GM08714 (cell line): ENCODE results near the gene GNE.

ENCODE experiments used
- H3K4me3 ChIP-seq: fragments of 200-500 bp; sonication (Bioruptor generic); 2 replicates; pipeline ENCODE4 v1.5.1; 2014; ENCODE audit warnings: mild to moderate bottlenecking, low read length, inconsistent platforms
- ZNF274 ChIP-seq: IDR thresholded peaks from 2 replicates; pipeline ENCODE4 v1.6.1; 2012; ENCODE audit warnings: mild to moderate bottlenecking, low read depth, low read length

The GNE gene

DNA sequence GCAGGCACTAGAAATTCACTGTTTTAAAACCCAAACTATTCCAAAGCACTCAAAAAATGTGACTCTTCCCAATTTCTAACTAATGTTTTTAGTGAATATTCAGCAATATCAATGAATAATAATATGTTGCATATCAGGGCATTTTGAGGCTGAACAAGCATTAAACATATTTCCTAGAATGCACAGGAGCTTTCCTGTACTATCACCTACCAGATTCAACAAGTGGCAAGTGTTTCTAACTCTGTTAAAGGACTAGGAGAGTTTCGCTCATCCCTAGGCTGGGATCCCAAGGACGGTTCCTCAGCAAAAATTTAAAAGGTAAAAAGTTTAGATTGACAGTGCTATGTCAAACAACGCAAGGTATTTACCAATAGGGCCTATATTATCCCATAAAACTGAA is 21.0 kb downstream of the GNE start:
- no peak for TF ChIP-seq ZNF274
- H3K4me3 ChIP-seq: no peak overlapping the region

DNA sequence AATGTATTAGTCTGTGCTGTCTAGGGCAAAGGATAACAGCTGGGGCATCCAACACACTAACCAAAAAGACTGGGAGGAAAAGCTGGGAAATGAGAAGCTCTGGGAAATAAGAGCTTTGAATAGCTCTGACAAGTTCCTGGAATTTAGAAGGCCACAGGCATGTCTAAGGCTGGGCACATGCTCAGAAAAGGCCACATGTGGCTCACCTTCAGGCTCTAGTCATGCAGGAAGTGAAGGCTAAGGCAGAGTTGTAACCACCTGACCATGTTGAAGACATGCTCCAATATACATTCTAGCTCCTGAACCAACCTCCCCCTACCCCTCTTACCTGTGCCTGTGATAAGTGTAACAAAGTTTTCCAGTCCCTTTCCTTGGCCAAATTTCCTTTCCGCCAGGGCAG is 35.8 kb downstream of the GNE start:
- no peak for TF ChIP-seq ZNF274
- H3K4me3 ChIP-seq: no peak overlapping the region

DNA sequence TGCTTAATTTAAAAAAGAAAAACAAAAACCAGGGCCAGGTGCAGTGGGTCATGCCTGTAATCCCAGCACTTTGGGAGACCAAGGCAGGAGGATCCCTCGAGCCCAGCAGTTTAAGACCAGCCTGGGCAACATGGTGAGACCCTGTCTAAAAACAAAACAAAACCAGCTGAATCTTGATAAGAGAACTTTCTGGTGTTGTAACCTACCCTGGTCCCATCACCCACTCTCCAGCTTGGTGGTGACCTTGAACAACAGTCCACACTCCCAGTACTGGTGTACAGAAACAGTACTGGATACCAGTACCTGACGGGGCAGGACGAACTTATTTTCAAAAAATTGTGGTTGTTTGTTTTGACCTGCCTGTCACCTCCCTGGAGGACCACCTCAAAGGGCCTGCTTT is 36.6 kb downstream of the GNE start:
- no peak overlapping the region for H3K4me3 ChIP-seq
- no peak for TF ChIP-seq ZNF274

GRCh38 chr9:36218411-36218901 is 39.8 kb downstream of the GNE start:
- no peak for TF ChIP-seq ZNF274
- H3K4me3 ChIP-seq: no peak overlapping the region

- no peak for TF ChIP-seq ZNF274
- no peak overlapping the region for H3K4me3 ChIP-seq
Measured at GRCh38 chr9:36218011-36218410, 40.2 kb downstream of the GNE start.

DNA sequence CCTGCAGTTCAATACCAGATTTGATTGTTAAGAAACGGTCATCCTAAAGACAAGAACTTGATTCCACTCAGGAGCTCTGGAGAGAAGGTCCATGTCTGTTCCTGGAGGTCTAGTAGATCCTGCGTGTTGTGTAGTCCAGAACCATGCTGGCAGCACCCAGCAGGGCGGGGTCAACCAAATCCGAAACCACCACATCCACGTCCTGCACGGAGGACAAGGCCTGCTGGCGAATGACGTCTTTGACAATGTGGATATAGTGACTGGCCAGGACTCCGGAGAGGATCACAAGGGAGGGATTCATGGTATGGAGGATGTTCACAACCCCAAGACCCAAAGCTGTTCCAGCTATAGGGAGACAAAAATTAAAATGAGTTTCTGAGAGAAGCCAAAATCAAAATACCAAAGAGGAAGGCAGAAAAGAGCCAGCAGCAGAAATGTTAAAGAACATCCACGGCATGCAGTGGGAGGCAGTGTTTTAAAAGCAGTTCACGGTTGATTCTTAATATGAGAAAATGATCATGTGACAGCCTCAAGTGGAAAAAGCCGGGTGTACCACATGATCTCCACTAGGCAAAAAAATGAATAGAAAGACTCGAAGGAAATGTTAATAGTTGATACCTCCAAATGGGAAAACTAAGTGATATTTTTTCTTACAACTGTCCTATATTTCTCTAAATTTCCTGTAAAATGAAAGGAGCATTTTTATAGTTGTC is 40.8 kb downstream of the GNE start:
- TF ChIP-seq ZNF274: no peak
- no peak overlapping the region for H3K4me3 ChIP-seq

- no peak overlapping the region for H3K4me3 ChIP-seq
Measured at GRCh38 chr9:36214571-36214970, 43.7 kb downstream of the GNE start.

DNA sequence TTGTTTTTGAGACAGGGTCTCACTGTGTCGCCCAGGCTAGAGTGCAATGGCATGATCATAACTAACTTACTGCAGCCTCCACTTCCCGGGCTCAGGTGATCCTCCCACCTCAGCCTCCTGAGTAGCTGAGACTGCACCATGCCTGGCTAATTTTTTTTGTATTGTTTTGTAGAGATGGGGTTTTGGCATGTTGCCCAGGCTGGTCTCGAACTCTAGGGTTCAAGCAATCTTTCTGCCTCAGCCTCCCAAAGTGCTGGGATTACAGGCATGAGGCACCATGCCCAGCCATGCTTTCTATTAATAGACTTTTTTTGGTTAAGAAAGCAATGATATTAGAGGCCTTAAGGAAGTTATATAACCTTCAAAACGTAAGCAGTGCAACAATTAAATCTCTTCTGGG is 44.3 kb downstream of the GNE start:
- no peak overlapping the region for H3K4me3 ChIP-seq
- TF ChIP-seq ZNF274: no peak

More at GRCh38 chr9:36214571-36214970, 43.7 kb downstream of the GNE start:
- no peak for TF ChIP-seq ZNF274

- TF ChIP-seq ZNF274: no peak
- H3K4me3 ChIP-seq: no peak overlapping the region
Measured at GRCh38 chr9:36213387-36213786, 44.9 kb downstream of the GNE start.

GRCh38 chr9:36211510-36211909 is 46.7 kb downstream of the GNE start:
- H3K4me3 ChIP-seq: no peak overlapping the region
- no peak for TF ChIP-seq ZNF274

GRCh38 chr9:36210722-36211121 is 47.5 kb downstream of the GNE start:
- TF ChIP-seq ZNF274: no peak
- H3K4me3 ChIP-seq: no peak overlapping the region

DNA sequence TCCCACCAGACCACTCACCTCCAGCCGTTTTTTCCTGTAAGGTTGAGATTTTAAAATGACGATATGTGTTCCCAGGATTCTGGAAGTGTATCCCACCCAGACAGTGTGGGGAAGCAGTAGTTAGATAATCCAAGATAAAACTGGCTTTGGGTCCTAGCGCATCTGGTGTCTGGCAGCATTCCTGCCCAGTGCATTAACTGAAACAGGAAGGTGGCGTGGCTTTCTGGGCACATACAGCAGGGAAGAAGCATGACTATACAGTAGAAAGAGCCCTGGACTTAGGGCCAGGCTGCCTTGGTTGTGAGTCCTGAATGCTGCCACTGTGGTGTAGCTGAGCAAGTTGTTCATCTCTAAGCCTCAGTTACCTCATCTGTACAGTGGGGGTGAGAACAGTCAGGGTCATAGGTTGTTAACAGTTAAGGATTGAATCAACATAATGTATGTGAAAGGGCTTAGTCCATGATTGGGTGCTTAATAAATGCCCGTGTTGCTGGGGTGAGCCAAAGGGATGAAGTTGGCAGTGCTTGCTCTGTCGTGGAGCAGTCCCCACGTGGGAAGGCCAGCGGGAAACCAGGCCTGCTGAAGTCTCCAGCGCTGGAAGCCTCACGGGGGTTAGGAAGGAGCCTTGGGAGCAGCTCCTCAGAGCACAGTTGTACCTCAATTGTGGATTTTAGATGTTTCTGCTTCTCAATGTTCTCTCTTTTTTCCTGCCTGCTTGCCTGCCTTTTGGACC is 49.6 kb downstream of the GNE start:
- TF ChIP-seq ZNF274: no peak
- H3K4me3 ChIP-seq: no peak overlapping the region

GRCh38 chr9:36207546-36208012 is 50.7 kb downstream of the GNE start:
- TF ChIP-seq ZNF274: no peak
- H3K4me3 ChIP-seq: no peak overlapping the region

- TF ChIP-seq ZNF274: no peak
- H3K4me3 ChIP-seq: no peak overlapping the region
Measured at GRCh38 chr9:36207016-36207415, 51.2 kb downstream of the GNE start.

DNA sequence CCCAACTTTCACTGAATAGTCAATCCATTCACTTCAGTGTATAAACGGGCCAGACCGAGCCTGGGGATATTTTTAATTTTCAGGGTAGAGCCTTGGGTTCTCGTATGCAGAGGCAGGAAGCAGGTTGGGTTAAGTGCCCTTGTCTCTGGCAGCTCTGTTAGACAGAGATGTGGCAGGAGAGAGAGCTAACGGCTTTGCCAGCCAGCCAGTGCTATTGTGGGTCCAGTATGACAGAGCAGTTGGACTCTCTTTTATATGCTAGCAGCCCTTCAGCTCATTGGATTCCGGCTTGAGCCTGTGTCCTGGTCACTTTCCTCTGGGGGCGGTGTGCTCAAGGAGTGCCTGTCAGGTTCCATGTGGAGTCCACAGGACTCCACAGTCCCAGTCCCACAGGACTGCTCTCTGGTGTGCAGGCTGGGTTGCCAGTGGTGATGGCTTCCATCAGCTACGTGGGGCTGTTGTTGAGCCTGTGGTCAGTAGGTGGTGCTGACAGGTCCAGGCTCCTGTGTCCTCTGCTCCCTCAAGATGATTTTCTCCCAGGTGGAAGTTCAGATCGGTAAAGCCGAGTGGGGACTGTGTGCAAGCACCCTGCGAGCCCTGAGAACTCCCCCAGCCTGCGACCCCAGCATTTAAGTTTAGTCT is 53.2 kb downstream of the GNE start:
- TF ChIP-seq ZNF274: no peak
- no peak overlapping the region for H3K4me3 ChIP-seq
